Measurements from ENCODE around the gene TMEM50A.
"Not testable (repeated sequence)": the region's sequence is repeated elsewhere in the genome, so short reads cannot be mapped to it uniquely, and the experiment has no call there.

The TMEM50A gene

GRCh38 chr1:25389721-25390120 is 51.6 kb downstream of the TMEM50A start:
- not testable (repeated sequence) for DNase-seq

- no peak for DNase-seq
These were observed 54.7 kb downstream of the TMEM50A start for GRCh38 chr1:25392841-25393240.

- not testable (repeated sequence) for DNase-seq
These were observed 59.4 kb downstream of the TMEM50A start for GRCh38 chr1:25397549-25397948.

- not testable (repeated sequence) for DNase-seq
These were observed 59.9 kb downstream of the TMEM50A start for GRCh38 chr1:25398079-25398478.

- DNase-seq = peak in 1 of 2 donors; percentile 4
These were observed 65.0 kb downstream of the TMEM50A start for GRCh38 chr1:25402947-25403803.

- DNase-seq = not testable (repeated sequence)
These were observed 67.7 kb downstream of the TMEM50A start for GRCh38 chr1:25405731-25406305.

- DNase-seq = not testable (repeated sequence)
These were observed 71.7 kb downstream of the TMEM50A start for GRCh38 chr1:25409641-25410427.
